GM21360 (cell line): ENCODE data around the gene TPRA1.

Experiments
- ATAC-seq: cut with Tn5 transposase; IDR thresholded peaks from one replicate; pipeline ENCODE4 v1.9.1; 2021; ENCODE audit warnings: mild to moderate bottlenecking, moderate library complexity; ENCODE audit not compliant: unreplicated experiment

The TPRA1 gene

GRCh38 chr3:127590593-127591465, at the start of gene TPRA1:
TSS of gene TPRA1 (minus strand) at chr3:127590733. CDS start at chr3:127580146, 10,587 bp downstream.
- ATAC-seq = peak; percentile 65

- ATAC-seq = no peak
Observed at GRCh38 chr3:127640042-127640355, 49.5 kb upstream of the TPRA1 start.

GRCh38 chr3:127639173-127640041, 48.9 kb upstream of the TPRA1 start:
- ATAC-seq = no peak

- no peak for ATAC-seq
Observed at GRCh38 chr3:127637971-127638370, 47.4 kb upstream of the TPRA1 start.

GRCh38 chr3:127637546-127637945, 47.0 kb upstream of the TPRA1 start:
- ATAC-seq = no peak

GRCh38 chr3:127634653-127635052, 44.1 kb upstream of the TPRA1 start:
- ATAC-seq = no peak

GRCh38 chr3:127632035-127632820, 41.7 kb upstream of the TPRA1 start:
- ATAC-seq = no peak

GRCh38 chr3:127630811-127631714, 40.5 kb upstream of the TPRA1 start:
- no peak for ATAC-seq

- ATAC-seq = peak; percentile 33
Observed at GRCh38 chr3:127629467-127630403, 39.2 kb upstream of the TPRA1 start.

GRCh38 chr3:127628788-127629466, 38.4 kb upstream of the TPRA1 start, which contains the start of gene PODXL2:
TSS of gene PODXL2 (plus strand) at chr3:127629185. CDS start at chr3:127629220, 35 bp downstream.
- ATAC-seq = peak; percentile 49

GRCh38 chr3:127628426-127628787, 37.9 kb upstream of the TPRA1 start:
- no peak for ATAC-seq

- no peak for ATAC-seq
Observed at GRCh38 chr3:127625821-127626220, 35.3 kb upstream of the TPRA1 start.

- no peak for ATAC-seq
Observed at GRCh38 chr3:127624063-127624462, 33.5 kb upstream of the TPRA1 start.

GRCh38 chr3:127622772-127623576, 32.4 kb upstream of the TPRA1 start:
- no peak for ATAC-seq

GRCh38 chr3:127622031-127622430, 31.5 kb upstream of the TPRA1 start:
- no peak for ATAC-seq

- ATAC-seq = no peak
Observed at GRCh38 chr3:127620637-127621375, 30.3 kb upstream of the TPRA1 start.

GRCh38 chr3:127618891-127619290, 28.4 kb upstream of the TPRA1 start:
- ATAC-seq = no peak
